AG10803 (cell line): ENCODE measurements around the gene DDX51.

ENCODE experiments used
- DNase-seq: peaks from one replicate; pipeline ENCODE4 v3.0.0; 2010; ENCODE audit warnings: low read depth
- H3K4me3 ChIP-seq: 2 replicates; pipeline ENCODE4 v1.5.1; 2011; ENCODE audit warnings: mild to moderate bottlenecking, low read length, control low read depth
- CTCF ChIP-seq: conservative IDR thresholded peaks from 2 replicates; pipeline ENCODE4 v1.5.1; 2011; ENCODE audit warnings: mild to moderate bottlenecking, low read length, control low read depth, inconsistent platforms

The DDX51 gene

GRCh38 chr12:132168311-132169031 lies 24.4 kb upstream of the DDX51 start:
- no peak overlapping the region for H3K4me3 ChIP-seq
- no peak for DNase-seq
- no peak for TF ChIP-seq CTCF

- TF ChIP-seq CTCF = no peak
- DNase-seq = no peak
- H3K4me3 ChIP-seq = no peak overlapping the region
These were observed 23.6 kb upstream of the DDX51 start for GRCh38 chr12:132167611-132168310.

- no peak for DNase-seq
- H3K4me3 ChIP-seq = no peak overlapping the region
- TF ChIP-seq CTCF = no peak
These were observed 22.9 kb upstream of the DDX51 start for GRCh38 chr12:132166801-132167591.

- DNase-seq = no peak
- no peak for TF ChIP-seq CTCF
- no peak overlapping the region for H3K4me3 ChIP-seq
These were observed 22.0 kb upstream of the DDX51 start for GRCh38 chr12:132166093-132166492.

GRCh38 chr12:132165584-132165983 lies 21.5 kb upstream of the DDX51 start:
- TF ChIP-seq CTCF = no peak
- H3K4me3 ChIP-seq = no peak overlapping the region
- DNase-seq = no peak

GRCh38 chr12:132164426-132164825 lies 20.3 kb upstream of the DDX51 start:
- DNase-seq = no peak
- H3K4me3 ChIP-seq = no peak overlapping the region
- no peak for TF ChIP-seq CTCF
